Measurements from ENCODE around the gene ZBTB20. TPM values are rescaled to one million over a fixed set of nuclear protein-coding genes. Genes with fewer than 3 reads are reported as not detected.

Gene ZBTB20
- polyA plus RNA-seq, 12 donors = 1.6 to 20.0 (median 3.3) TPM

DNA sequence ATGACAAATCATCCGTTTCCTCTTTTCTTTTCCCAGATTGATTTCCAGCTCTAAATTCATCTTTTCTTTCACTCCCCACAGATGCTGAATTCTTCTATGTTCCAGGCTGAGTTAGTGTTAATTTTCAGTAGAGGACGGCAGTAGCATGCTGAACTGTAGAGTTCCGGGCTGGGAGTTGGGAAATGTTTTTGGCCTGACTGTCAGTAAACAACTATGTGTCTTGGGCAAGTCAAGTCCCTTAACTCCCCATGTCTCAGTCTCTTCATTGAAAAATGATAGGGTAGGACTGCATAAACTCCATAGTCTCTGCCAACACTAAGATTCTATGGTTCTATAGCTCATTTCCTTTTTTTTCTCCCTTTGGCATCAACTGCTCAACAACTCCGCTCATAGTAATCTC, 519.3 kb downstream of the ZBTB20 start:
- DNase-seq = peak; percentile 75

DNA sequence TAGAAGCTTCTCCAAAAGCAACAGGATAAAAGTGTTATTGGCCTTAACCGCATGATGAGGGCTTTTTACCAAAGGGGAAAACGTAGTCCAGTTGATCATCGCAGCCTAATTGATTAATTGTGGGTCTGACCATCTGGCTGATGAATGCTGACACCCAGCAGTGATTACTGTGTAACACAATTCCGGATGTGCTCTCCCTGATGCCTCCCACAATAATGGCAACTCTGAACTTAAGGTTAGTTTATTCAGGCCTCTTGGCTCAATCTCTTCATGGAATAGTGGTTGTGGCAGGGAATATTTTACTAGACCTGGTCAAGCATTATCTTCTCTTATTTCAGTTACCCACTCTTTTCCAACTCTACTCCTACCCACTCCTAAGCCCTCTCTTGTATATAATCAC, 520.3 kb downstream of the ZBTB20 start:
- no peak for DNase-seq

DNA sequence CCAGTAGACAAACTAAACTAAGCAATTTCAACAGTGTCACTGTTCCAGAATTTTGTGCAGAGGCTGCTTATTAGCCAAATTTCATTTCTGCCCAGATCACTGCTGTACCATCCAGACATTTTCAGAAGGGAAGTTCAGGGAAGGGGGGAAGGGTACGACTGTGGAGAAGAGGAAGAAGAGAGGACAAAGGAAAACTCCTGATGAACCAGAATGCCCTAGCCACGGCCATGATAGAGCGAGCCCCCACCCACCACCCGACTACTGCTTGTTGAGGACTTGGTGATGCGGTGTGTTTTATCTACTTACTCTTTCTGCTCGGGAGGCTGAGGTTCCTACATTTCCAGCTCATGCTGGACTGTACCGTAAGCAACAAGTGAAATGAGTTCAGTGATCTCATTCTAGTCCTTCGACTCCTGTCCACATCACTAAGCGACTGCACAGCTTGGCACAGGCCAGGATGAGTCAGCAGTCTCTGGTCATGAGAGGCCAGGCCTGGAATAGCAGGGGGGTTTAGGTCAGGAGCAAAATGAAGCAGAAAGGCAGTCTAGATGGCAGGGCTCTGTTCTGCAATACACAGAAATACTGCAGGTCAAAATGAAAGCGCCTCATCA, 522.4 kb downstream of the ZBTB20 start:
- peak; percentile 89 for DNase-seq

DNA sequence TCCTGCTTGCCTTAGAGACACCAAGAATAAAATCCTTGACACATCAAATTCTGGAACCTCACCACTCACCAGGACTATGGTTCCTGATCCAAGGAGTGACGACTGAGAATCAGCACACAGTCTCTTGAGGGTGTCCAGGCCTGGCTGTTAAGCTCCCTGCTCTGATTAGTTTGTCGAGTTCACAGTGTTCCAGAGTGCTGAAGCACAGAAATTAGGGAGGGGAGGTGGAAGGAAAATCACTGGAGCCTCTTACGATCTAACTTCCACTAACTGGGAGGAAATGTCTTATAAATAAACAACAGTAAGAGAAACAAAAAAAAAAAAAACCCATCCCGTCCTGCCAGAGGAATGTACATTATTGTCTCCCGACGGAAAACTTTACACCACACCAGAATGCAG, 523.0 kb downstream of the ZBTB20 start:
- DNase-seq = peak; percentile 69

DNA sequence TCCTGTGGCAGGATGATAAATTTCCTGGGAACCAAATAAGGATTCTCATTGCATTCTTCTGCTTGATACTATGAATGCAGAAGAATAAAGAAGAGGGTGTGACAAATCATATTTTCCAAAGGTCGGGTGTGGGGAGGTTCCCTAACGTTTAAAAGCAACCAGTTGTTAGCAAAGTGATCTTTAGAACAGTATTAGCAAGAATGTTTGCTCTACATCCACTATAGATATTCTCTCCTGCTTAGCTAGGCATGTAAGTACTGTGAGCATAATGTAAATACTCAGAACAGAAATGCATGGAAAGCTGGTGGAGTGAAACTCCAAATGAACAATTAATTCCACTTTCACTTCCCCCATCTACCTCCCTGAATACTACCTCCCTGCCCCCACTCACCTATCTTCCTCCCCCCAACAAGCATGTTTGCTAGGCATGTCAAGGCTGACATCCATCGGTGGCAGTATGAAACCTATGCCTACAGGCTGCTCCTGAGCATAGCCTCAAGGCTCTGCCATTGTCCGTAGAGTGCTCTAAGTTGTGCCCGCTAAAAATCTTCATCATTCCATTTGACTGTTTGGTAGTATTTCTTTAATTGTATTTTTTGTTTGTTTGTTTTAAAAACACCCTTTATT, 523.6 kb downstream of the ZBTB20 start:
- DNase-seq = no peak

DNA sequence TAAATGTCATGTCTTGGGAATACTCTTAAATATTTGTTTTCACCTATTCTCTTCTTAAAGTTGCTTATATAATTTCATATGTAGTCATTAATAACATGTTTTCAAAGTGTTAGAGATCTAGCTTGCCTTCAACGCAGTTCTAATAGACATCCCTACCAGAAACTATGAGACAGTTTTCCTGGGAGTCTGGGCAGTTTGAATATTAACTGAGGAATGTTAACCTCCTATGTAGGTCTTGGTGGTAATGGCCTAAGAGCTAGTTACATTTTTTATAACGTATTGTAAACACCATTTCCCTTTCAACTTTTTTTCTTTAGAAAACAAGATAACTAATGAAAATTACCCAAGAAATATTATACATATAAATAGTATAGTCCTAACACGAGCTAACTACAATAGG, 525.1 kb downstream of the ZBTB20 start:
- no peak for DNase-seq

DNA sequence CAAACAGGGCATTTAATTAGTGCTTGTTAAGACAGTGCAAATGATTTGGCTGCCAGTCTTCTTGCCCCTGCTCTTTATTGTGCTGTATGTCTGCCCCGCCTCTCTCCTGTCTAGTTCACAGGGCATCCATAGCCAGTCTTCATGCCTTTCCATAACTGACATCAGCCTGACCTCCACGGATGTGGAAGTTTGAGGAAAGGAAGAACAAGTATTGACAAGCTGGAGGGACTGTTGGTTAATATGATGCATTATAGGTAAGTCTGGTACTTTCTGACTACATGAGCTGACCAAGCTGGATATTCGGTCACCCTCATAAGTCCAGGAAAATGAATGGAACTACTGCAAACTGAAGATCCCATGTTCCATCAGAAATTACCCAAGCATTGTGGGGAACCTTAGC, 527.3 kb downstream of the ZBTB20 start:
- no peak for DNase-seq

DNA sequence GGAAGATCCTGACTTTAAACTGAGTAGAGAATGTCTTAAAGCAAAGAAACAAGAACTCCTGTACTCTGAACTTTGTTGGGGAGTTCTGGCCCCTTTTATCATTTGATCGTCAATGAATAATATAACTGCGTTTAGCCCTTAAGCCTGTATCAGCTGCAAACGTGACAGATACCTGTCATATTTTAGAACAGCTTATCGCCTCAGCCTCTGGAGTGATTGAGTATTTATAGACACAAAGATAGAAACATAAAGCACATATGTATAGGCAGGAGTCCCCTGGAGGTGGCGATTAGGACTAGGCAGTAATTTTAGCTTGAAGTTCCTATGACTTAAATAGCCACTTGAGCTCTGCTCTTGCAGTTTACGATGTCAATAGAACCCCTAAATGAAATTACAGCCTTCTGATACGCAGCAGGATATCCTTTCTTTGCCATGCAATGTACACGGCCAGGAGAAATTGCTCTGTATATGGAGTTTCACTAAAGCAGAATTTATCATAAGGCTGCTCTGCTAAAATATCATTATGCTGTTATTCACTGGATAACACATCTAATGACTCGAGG, 531.5 kb downstream of the ZBTB20 start:
- DNase-seq = no peak

DNA sequence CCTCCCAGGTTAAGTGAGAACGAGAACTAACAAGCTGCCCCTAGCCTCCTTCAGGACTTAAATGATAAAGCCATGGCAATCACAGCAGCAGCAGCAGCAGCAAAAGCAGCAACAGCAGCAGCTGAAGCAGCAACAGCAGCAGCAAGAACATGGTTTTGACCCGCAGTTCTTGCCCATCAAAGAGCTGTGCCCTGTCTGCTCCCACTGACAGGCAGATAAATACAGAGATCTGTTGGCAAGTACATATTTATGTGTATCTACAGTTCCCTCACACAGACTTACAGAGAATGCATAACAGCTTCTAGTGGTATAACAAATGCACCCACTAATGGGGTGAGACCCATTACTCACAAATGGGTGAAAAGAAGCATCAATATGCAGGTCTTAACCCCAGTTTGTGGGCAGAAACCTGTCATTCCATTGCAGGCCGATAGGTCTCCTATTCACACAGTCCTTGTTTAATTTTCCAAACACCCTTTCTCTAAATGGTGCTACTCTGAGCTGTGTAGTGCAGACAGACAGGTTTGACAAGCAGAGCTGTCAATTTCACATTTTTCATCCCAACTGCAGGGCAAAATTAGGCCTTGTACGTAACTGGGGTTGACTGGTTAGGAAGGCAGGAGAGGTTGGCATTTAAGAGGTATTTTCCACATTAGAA, 537.0 kb downstream of the ZBTB20 start:
- no peak for DNase-seq

DNA sequence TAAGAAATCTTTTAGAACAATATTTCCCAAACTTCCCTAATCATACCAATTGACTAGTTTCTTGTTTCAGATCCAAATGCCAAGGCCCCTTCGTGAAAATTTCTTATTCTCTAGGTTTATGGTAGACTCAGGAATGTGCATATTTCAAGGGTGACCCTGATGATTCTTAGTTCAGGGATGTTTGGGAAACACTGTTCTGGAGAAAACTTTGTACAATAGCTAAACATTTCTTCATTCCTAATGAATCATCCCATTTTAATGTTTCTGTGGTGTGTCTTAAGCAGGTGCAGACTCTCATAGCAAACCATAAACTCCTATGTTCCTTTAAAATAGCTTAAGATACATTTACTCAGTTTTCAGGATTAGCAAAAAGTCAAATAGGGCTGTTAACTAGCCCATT, 538.8 kb downstream of the ZBTB20 start:
- no peak for DNase-seq

DNA sequence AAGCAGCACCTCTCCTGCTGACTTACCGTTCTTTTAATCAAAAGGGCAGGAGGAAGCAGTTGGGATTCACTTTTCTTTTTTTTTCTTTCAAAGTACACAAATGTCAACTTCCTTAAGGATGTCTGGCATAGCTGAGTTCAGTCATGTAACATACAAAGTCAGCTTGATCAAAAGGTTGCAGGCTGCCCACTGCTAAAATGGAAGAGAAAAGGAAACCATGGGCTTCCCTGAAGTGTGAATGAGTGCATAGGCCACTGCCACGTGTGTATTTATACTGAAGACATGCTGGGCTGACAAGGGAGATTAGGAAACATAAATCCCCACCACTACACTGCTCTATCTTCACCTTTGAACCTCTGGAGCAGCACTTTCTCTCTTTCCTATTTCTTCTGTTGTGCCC, 540.8 kb downstream of the ZBTB20 start:
- DNase-seq = no peak

DNA sequence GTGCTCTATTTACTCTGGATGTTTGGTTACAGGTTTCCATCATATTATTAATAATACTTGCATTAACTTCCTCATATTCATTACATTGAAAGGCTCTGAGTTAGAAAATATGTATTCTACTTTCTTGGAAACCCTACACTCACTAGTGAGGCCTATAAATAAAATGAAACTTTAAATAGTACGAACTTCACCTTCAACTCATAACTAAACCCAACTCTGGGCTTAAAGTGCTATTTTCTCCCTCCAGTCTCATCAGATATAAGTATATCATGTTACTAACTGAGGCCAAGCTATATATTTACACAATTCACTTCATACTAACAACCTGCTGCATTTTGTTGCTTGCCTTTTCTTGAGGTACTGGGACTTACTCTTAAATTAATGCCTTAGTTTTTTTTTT, 546.5 kb downstream of the ZBTB20 start:
- no peak for DNase-seq

DNA sequence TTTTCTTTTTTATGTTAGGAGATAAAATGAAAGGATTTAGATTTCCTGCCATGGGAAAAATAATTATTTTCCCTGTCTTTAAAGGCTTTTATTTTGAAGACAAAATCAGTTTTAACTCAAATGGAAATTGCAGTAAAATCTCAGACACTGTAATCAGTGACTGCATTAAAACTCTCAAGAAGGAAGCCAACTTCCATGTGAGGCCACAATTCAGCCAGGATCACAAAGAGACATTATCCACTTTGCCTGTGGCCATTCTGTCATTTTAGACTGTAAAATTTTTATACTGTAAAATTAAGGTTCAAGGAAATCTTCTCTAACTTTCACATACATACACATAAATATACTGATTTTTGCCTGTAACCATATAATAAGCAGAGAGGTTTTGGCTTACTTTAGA, 549.2 kb downstream of the ZBTB20 start:
- DNase-seq = no peak

DNA sequence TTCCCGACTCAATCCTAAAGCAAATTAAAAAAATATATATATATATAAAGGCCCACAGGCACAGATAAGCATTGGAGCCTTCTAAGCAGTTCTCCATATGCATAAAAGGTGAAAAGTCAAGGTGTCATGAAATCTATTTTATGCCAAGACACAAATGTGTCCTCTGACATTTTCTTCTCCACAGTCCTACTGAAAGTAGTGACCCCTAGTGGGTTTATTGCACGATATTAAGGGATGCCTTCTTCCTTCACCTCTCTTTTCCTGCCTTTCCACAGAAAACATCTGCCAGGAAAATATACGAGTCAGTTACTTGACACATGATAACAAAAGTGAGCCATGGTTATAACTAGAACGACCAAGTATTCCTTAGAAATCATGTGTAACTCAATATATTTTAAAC, 550.1 kb downstream of the ZBTB20 start:
- no peak for DNase-seq

DNA sequence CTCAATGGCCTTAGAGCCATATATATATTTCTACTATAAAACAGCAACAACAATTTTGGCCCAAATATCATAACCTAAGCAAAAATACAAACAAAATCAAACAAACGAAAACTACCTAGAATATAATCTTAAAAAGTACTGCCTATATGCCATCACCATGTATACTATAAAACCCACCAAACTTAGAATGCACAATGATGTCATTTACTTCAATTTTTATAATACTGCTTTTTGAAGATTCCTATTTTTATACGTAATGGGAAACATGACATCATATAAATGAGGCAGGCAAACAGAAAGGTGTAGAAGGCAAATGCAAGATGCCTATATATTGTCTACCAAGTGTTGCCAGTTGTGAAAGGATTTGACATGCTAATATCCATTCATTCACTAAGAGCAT, 550.9 kb downstream of the ZBTB20 start:
- DNase-seq = no peak

DNA sequence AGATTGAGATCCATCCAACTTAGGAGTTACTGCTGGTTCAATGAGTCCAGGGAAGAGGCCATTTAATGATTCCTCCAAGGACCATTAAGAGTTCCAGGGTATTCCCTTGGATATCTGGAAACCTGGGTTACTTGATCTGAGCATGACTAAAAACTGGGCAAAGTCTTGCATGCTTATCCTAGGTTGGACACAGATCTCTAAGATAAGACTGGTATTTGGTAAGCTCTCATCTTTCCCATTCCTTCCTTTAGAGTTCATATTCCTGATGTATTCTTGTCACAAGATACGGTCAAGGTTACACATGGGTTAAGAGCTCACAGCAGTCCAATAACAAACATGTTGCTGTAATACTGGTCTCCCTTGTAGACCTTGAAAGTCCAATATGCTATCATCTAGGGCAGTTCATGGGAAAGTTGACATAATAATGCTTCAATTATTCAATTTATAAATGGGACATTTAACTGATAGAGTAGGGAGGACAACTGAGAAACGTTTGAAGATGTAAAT, 551.5 kb downstream of the ZBTB20 start:
- no peak for DNase-seq

DNA sequence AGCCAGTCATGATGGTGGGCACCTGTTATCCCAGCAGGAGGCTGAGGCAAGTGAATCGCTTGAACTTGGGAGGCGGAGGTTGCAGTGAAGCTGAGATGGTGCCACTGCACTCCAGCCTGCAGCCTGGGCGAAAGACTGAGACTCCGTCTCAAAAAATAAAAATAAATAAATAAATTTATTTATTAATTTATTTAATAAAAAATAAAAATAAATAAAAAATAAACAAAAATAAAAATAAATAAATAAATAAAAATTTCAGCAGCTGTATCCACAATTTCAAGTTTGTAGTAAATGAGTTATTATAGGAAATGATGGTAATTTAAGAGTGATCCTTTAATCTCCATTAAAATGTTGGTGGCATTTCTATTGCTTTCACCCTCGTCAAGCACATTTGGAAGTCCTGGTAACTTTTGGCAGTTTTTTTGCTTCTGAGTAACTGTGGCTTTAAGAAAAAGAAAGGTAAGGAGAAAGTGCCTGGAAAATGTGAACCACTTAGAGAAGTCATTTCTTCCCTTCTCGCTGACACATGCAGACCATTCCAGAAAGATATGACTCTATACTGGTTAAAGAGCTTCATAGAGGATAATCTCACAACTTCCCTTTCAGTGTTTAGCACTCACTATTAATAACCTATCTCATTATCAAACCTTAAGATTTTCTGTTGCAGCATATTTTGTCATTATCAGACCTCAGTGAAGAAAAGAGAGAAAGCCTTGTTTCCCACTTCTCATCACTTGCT, 556.6 kb downstream of the ZBTB20 start:
- no peak for DNase-seq

DNA sequence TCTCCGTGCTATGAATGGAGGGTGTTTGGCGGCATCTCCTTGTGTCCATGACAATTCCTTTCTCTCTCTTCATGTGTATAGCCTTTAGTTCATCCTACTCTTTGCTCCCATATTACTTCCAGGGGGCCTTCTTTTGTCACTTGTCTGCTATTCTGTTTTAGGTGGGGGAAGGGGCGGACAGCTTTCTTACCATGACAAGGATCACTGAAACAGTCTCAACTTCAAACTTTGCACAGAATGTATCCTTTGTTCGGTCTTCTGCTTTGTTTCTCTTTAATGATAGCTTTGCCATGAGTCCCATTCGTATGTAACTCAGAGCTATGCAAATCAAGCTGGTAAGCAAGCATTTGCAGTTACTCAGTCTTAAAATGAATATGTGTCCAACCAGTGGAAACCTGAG, 559.1 kb downstream of the ZBTB20 start:
- no peak for DNase-seq

DNA sequence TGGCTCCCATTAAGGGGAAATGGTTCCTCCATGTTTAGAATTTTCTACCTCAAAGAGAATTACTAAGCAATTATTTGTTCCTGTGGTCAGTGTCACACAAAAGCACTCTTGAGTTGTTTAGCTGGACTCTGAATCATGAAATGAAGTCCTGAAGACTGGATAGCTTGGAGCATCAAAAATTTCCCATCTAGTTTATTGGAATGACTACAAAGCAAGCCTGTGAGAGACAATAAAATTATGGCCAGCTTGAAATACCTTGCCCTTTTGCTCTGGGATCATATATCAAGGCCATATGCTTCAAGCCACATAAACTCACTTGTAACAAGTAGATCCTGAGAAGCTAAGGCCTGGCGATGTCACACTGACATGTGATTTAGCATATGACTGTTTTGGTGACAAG, 561.0 kb downstream of the ZBTB20 start:
- no peak for DNase-seq

DNA sequence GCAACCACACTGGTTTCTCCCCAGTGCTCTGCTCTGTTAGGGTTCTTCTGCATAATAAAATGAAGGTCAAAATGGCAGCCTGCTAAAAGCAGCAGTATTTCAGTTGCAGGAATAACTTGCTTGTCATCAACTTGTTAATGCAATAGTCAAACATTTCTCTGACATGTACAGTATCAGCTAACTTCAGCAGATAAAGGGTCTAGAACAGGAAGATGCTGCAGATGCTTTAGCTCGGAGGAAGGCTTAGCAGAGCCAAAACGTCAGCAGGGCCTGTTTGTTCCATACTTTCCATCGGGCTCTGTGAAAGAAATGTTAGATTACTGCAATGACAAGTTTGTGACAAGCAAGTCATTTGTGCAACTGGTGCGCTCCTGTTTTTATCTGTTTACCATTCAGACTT, 561.4 kb downstream of the ZBTB20 start:
- DNase-seq = no peak

DNA sequence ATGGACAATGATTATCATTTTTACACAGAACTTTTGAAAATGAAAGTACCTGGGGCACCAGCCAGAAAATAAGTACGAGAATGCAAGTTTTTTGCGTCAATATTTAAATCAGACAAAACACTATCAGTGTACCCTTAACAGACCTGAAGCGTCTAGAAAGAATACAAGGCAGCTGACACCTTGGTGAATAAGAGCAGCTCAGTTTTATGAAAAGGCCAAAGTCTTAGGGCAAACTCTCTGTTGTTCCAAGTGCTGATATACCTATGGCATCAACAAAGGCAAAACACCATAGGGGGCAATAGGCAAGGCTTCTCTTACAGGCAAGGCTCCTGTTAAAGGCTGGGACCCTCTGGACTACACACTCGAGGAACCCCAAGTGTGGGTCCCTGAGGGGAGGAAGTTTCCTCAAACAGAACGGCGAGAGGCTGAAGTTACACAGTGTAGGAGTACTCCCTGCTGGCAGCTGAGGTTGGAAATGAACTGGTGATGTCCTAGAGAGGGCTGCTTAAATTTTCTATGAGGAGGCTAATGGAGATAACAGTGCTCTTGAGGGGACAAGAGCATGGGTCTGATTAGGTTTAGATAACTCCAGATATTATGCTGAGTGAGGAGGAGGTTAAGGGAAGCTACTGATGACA, 562.2 kb downstream of the ZBTB20 start:
- no peak for DNase-seq

DNA sequence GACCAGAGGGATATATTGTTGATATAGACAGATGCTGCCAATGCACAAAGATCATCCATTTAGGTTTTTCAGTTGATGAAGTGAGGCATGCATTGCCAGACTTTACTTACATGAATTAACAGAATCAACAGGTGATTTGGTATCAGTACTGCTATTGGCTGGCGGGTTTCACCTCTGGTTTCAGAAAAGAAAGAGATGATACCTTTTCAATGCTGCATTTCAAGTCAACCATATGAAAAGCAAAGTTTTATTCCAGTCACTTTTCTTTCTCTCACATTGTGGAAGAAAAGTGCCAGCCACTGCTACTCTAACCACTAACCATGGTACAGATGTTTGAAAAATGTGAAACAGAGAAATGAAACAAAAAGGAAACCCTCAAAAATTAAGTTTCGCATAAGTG, 564.2 kb downstream of the ZBTB20 start:
- no peak for DNase-seq

All from muscle of arm (tissue), 12 donors.